ENCODE data around the gene LY6G6C.
A peak's percentile ranks its signal among the peaks of the same experiment; 100 is the strongest.

- TF ChIP-seq, protein P1, sequence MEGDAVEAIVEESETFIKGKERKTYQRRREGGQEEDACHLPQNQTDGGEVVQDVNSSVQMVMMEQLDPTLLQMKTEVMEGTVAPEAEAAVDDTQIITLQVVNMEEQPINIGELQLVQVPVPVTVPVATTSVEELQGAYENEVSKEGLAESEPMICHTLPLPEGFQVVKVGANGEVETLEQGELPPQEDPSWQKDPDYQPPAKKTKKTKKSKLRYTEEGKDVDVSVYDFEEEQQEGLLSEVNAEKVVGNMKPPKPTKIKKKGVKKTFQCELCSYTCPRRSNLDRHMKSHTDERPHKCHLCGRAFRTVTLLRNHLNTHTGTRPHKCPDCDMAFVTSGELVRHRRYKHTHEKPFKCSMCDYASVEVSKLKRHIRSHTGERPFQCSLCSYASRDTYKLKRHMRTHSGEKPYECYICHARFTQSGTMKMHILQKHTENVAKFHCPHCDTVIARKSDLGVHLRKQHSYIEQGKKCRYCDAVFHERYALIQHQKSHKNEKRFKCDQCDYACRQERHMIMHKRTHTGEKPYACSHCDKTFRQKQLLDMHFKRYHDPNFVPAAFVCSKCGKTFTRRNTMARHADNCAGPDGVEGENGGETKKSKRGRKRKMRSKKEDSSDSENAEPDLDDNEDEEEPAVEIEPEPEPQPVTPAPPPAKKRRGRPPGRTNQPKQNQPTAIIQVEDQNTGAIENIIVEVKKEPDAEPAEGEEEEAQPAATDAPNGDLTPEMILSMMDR (IDR thresholded peaks at IDR 0.05; ENCODE audit: insufficient read depth, low read length): peak; percentile 35
- no peak for TF ChIP-seq REST (IDR thresholded peaks at IDR 0.05; ENCODE audit: insufficient replicate concordance, low read depth)
Measured at GRCh38 chr6:31689249-31690110, 32.1 kb downstream of the LY6G6C start.
